Measurements from ENCODE around the gene RAB35. TPM values are rescaled to one million over a fixed set of nuclear protein-coding genes. Genes with fewer than 3 reads are reported as not detected.

The RAB35 gene
- total RNA-seq, 4 donors from 2014 or later, result 22.4 to 36.1 (median 25.9) TPM

GRCh38 chr12:120110550-120111501 is 5.7 kb downstream of the RAB35 start:
- DNase-seq (ENCODE audit: low spot score), result no peak
- peak; percentile 23 for ATAC-seq (ENCODE audit: low FRiP score)
- TF ChIP-seq CTCF (IDR thresholded peaks at IDR 0.05), result no peak

GRCh38 chr12:120109570-120110267 is 6.8 kb downstream of the RAB35 start:
- no peak for TF ChIP-seq CTCF (IDR thresholded peaks at IDR 0.05)
- DNase-seq (ENCODE audit: low spot score), result no peak
- no peak for ATAC-seq (ENCODE audit: low FRiP score)

- no peak for TF ChIP-seq CTCF (IDR thresholded peaks at IDR 0.05)
- ATAC-seq (ENCODE audit: low FRiP score) (no peak), DNase-seq (ENCODE audit: low spot score) (no peak)
Observed at GRCh38 chr12:120106151-120106550, 10.4 kb downstream of the RAB35 start.

GRCh38 chr12:120103371-120103770 is 13.2 kb downstream of the RAB35 start:
- DNase-seq (ENCODE audit: low spot score) (no peak), ATAC-seq (ENCODE audit: low FRiP score) (no peak)
- no peak for TF ChIP-seq CTCF (IDR thresholded peaks at IDR 0.05)

GRCh38 chr12:120103044-120103338 is 13.6 kb downstream of the RAB35 start:
- ATAC-seq (ENCODE audit: low FRiP score) (no peak), DNase-seq (ENCODE audit: low spot score) (no peak)
- no peak for TF ChIP-seq CTCF (IDR thresholded peaks at IDR 0.05)

GRCh38 chr12:120102189-120103043 is 14.1 kb downstream of the RAB35 start:
- no peak for TF ChIP-seq CTCF (IDR thresholded peaks at IDR 0.05)
- ATAC-seq (ENCODE audit: low FRiP score) (no peak), DNase-seq (ENCODE audit: low spot score) (no peak)
